SK-N-SH (cell line): ENCODE measurements around the gene FZR1. TPM values are rescaled to one million over a fixed set of nuclear protein-coding genes. Genes with fewer than 3 reads are reported as not detected.

Experiments
- CTCF ChIA-PET: fragments of 300-600, 350-600 bp; formaldehyde crosslinking; extraction: SDS; loops from one replicate; lab custom pipeline; 2021; lab: Yijun Ruan, JAX
- POLR2A ChIA-PET: fragments of 350-600 bp; sonication (Branson Sonifier 250); formaldehyde crosslinking; extraction: SDS; loops from one replicate; lab custom pipeline; 2020; ENCODE audit warnings: antibody characterized with exemption, inconsistent platforms; lab: Yijun Ruan, JAX
- DNase-seq: peaks from one replicate; pipeline ENCODE4 v3.0.0; 2012
- H2AFZ ChIP-seq: fragments of 200-600 bp; sonication (generic); 2 replicates; pipeline ENCODE4 v1.8.1; 2016; ENCODE audit warnings: antibody characterized with exemption, mild to moderate bottlenecking, low read depth
- H3F3A ChIP-seq: fragments of 200-600 bp; sonication (generic); replicated peaks from 2 replicates; pipeline ENCODE3; 2016; ENCODE audit warnings: antibody characterized with exemption, mild to moderate bottlenecking; ENCODE audit not compliant: insufficient read depth
- H3K27ac ChIP-seq, 2 experiments: fragments of 200-500 bp in 1 of 2; fragments of 200-600 bp in 1 of 2; sonication (Bioruptor generic) in 1 of 2; sonication (generic), shearing (Covaris generic) in 1 of 2; 2 replicates each; pipeline versions ENCODE4 v1.5.1 to v1.6.1; 2014 to 2016; ENCODE audit warnings: low read depth in 2 of 2, inconsistent platforms in 1 of 2, low read length in 1 of 2, mild to moderate bottlenecking in 1 of 2, mixed read lengths in 1 of 2
- H3K27me3 ChIP-seq: fragments of 200-600 bp; sonication (generic), shearing (Covaris generic); 2 replicates; pipeline ENCODE4 v1.6.1; 2016; ENCODE audit warnings: mixed run types; ENCODE audit not compliant: insufficient read depth
- H3K36me3 ChIP-seq, 2 experiments: fragments of 200-500 bp in 1 of 2; fragments of 200-600 bp in 1 of 2; sonication (Bioruptor generic) in 1 of 2; sonication (generic) in 1 of 2; replicated peaks in 1 of 2; 2 replicates each; pipeline versions ENCODE3 to v1.5.1; 2014 to 2016; ENCODE audit warnings: low read length in 1 of 2, mild to moderate bottlenecking in 1 of 2; ENCODE audit not compliant: insufficient read depth in 2 of 2, control insufficient read depth in 1 of 2
- H3K4me1 ChIP-seq, 2 experiments: fragments of 200-500 bp in 1 of 2; fragments of 200-600 bp in 1 of 2; sonication (Bioruptor generic) in 1 of 2; sonication (generic), shearing (Covaris generic) in 1 of 2; 2 replicates each; pipeline versions ENCODE4 v1.5.1 to v1.6.1; 2014 to 2016; ENCODE audit warnings: low read depth in 1 of 2, low read length in 1 of 2, mixed run types in 1 of 2; ENCODE audit not compliant: insufficient read depth in 2 of 2, control insufficient read depth in 1 of 2
- H3K4me2 ChIP-seq: fragments of 200-600 bp; sonication (generic), shearing (Covaris generic); 2 replicates; pipeline ENCODE4 v1.6.1; 2017; ENCODE audit warnings: mixed run types
- H3K4me3 ChIP-seq, 2 experiments: fragments of 200-500 bp in 1 of 2; fragments of 200-600 bp in 1 of 2; sonication (Bioruptor generic) in 1 of 2; sonication (generic), shearing (Covaris generic) in 1 of 2; 2 replicates each; pipeline versions ENCODE4 v1.5.1 to v1.8.1; 2014 to 2016; ENCODE audit warnings: low read depth in 2 of 2, inconsistent platforms in 1 of 2, low read length in 1 of 2, mild to moderate bottlenecking in 1 of 2, mixed read lengths in 1 of 2, moderate library complexity in 1 of 2
- H3K79me2 ChIP-seq: fragments of 200-600 bp; sonication (generic); 2 replicates; pipeline ENCODE4 v1.8.1; 2017; ENCODE audit warnings: mild to moderate bottlenecking; ENCODE audit not compliant: insufficient read depth
- H3K9ac ChIP-seq: fragments of 200-600 bp; sonication (generic); 2 replicates; pipeline ENCODE4 v1.6.1; 2017; ENCODE audit warnings: mixed run types
- H3K9me2 ChIP-seq: fragments of 200-600 bp; sonication (generic); 2 replicates; pipeline ENCODE4 v1.6.1; 2017; ENCODE audit warnings: mixed run types
- H3K9me3 ChIP-seq: fragments of 200-600 bp; sonication (generic); 2 replicates; pipeline ENCODE4 v1.6.1; 2017; ENCODE audit warnings: mixed run types, mild to moderate bottlenecking, moderate library complexity
- H4K20me1 ChIP-seq: fragments of 200-600 bp; sonication (generic); 2 replicates; pipeline ENCODE4 v1.6.1; 2017; ENCODE audit warnings: mild to moderate bottlenecking, mixed run types; ENCODE audit not compliant: insufficient read depth
- CHD2 ChIP-seq: fragments of 150-350 bp; IDR thresholded peaks from 2 replicates; pipeline ENCODE4 v1.6.1; 2018; ENCODE audit warnings: low read length; ENCODE audit not compliant: partially characterized antibody
- FOSL2 ChIP-seq: IDR thresholded peaks from 2 replicates; pipeline ENCODE4 v1.4.0; 2012; ENCODE audit warnings: low read depth, mild to moderate bottlenecking, moderate library complexity, borderline replicate concordance
- FOXJ3 ChIP-seq: sonication (generic); formaldehyde crosslinking; IDR thresholded peaks from 2 replicates; pipeline ENCODE4 v1.5.1; 2020; ENCODE audit warnings: mild to moderate bottlenecking, missing genetic modification reagents
- FOXM1 ChIP-seq: IDR thresholded peaks from 2 replicates; pipeline ENCODE4 v1.4.0; 2012; ENCODE audit warnings: low read depth, mild to moderate bottlenecking
- JUND ChIP-seq: IDR thresholded peaks from 2 replicates; pipeline ENCODE4 v1.4.0; 2012
- MEF2A ChIP-seq: IDR thresholded peaks from 2 replicates; pipeline ENCODE4 v1.4.0; 2012; ENCODE audit warnings: low read depth, borderline replicate concordance
- NRF1 ChIP-seq: IDR thresholded peaks from 2 replicates; pipeline ENCODE4 v1.6.1; 2012; ENCODE audit warnings: low read depth, mild to moderate bottlenecking, low read length
- RXRA ChIP-seq: IDR thresholded peaks from 2 replicates; pipeline ENCODE4 v1.4.0; 2012; ENCODE audit warnings: low read depth, mild to moderate bottlenecking, borderline replicate concordance
- SIN3A ChIP-seq: IDR thresholded peaks from 2 replicates; pipeline ENCODE4 v1.6.1; 2012; ENCODE audit warnings: low read depth, mild to moderate bottlenecking, low read length, moderate library complexity, borderline replicate concordance
- USF1 ChIP-seq: IDR thresholded peaks from 2 replicates; pipeline ENCODE4 v1.4.0; 2012; ENCODE audit warnings: low read depth, borderline replicate concordance
- ZBTB33 ChIP-seq: IDR thresholded peaks from 2 replicates; pipeline ENCODE4 v1.4.0; 2012; ENCODE audit warnings: low read depth, borderline replicate concordance
- WGBS: methylation state at CpG from one replicate; pipeline ENCODE4 v1.1.6; 2017; ENCODE audit warnings: low lambda C conversion rate; 5-methylcytosine and 5-hydroxymethylcytosine counted together
- polyA plus RNA-seq, 3 experiments: library from polyadenylated mRNA; depleted of rRNA; stranded (reverse); fragments of >200 nt; gene quantifications; 2 replicates each; pipeline ENCODE4 v1.2.3, GENCODE V29; 2012

Gene FZR1
- polyA plus RNA-seq, 1 of the 3 experiments (the other 2 are of a cell fraction): 36.3 TPM

- Histone ChIP-seq H3K36me3 (peaks cover 9 to 21% of the 10 kb centered on the region in 2 experiments), H3K9me3 (no peaks in the 10 kb centered on the region), H3F3A (peaks cover 6% of the 10 kb centered on the region), H3K27me3 (no peaks in the 10 kb centered on the region), H3K4me2 (peak overlapping the region; percentile 47; the same call in 1 of the 2 replicates), H2AFZ (no peak overlapping the region), H3K79me2 (peaks cover 14% of the 10 kb centered on the region; the same call in 1 of the 2 replicates), H3K9ac (no peak overlapping the region), H3K9me2 (no peaks in the 10 kb centered on the region), H4K20me1 (peaks cover 22% of the 10 kb centered on the region), H3K4me3 (no peak overlapping the region), H3K4me1 (peaks cover 8 to 32% of the 10 kb centered on the region in 2 experiments; a peak in 2 of 4 replicates), H3K27ac (peak overlapping the region; percentile 67 to 95)
- ChIA-PET POLR2A (no interaction called here), CTCF (interaction anchor here (0.9 to 2.8 kb wide), 5 partner anchors 10 to 114 kb away, joined by 3 to 11 read pairs (median 5); no protein-coding TSS in a partner anchor)
- 88% methylated on average over 10 of the region's 15 CpGs for WGBS
- TF ChIP-seq FOXJ3: no peak
- TF ChIP-seq CHD2: no peak
- no peak for TF ChIP-seq NRF1
- no peak for TF ChIP-seq ZBTB33
- TF ChIP-seq RXRA: no peak
- TF ChIP-seq FOXM1: no peak
- TF ChIP-seq MEF2A: no peak
- no peak for TF ChIP-seq JUND
- TF ChIP-seq FOSL2: no peak
- TF ChIP-seq USF1: no peak
- no peak for DNase-seq
These were observed 46.0 kb upstream of the FZR1 start for GRCh38 chr19:3459965-3460582.

- no peaks in the 10 kb centered on the region for H3K9me2 ChIP-seq
- no peak overlapping the region for H3K27ac ChIP-seq
- H3F3A ChIP-seq: peaks cover 4% of the 10 kb centered on the region
- H3K36me3 ChIP-seq: peaks cover 6 to 12% of the 10 kb centered on the region in 2 experiments
- no peak overlapping the region for H2AFZ ChIP-seq
- H3K27me3 ChIP-seq: no peaks in the 10 kb centered on the region
- 0 out of 2 replicates have a peak, but pooled peaks cover 10% of the 10 kb centered on the region for H3K79me2 ChIP-seq
- no peak overlapping the region for H3K9ac ChIP-seq
- DNase-seq: no peak
- TF ChIP-seq SIN3A: no peak
- H3K4me2 ChIP-seq: no peak overlapping the region
- POLR2A ChIA-PET: no interaction called here
- CTCF ChIA-PET: interaction anchor here (0.7 to 1.7 kb wide), 3 partner anchors 10 to 119 kb away, joined by 3 to 7 read pairs (median 3); no protein-coding TSS in a partner anchor
- H3K4me1 ChIP-seq: peaks cover 8 to 19% of the 10 kb centered on the region in 2 experiments; a peak in 2 of 4 replicates
- H3K4me3 ChIP-seq: no peak overlapping the region
- H3K9me3 ChIP-seq: no peaks in the 10 kb centered on the region
- peaks cover 13% of the 10 kb centered on the region; the same call in 1 of the 2 replicates for H4K20me1 ChIP-seq
- 97% methylated on average over 43 of the region's 58 CpGs for WGBS
These were observed 43.0 kb upstream of the FZR1 start for GRCh38 chr19:3462991-3463713.
